ENCODE measurements around the gene GNG4. TPM values are rescaled to one million over a fixed set of nuclear protein-coding genes. Genes with fewer than 3 reads are reported as not detected.

GNG4 gene
- total RNA-seq, 1 donor from 2014 or later = not detected

DNA sequence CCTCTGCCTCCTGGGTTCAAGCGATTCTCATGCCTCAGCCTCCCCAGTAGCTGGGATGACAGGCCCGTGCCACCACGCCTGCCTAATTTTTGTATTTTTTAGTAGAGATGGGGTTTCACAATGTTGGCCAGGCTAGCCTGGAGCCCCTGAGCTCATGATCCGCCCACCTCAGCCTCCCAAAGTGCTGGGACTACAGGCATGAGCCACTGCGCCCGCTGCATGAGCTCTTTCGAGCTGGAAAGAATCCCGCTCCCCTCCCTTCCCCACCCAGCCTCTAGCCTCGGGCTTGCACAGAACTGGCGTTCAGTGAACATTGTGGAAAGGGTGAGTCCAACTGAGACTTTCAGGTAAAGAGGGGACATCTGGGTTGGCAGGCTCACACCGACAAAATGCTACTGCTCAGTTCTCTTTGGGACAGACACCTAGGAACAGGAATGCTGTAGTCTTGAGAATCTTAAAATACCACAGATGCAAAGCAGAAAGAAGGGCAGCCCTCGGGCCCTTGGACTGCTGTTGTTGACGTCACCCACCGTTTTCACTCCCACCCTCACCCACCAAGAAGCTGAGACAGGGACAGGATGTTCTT, 9.7 kb upstream of the GNG4 start:
- ATAC-seq (no peak), DNase-seq (no peak)
- TF ChIP-seq, protein P1, sequence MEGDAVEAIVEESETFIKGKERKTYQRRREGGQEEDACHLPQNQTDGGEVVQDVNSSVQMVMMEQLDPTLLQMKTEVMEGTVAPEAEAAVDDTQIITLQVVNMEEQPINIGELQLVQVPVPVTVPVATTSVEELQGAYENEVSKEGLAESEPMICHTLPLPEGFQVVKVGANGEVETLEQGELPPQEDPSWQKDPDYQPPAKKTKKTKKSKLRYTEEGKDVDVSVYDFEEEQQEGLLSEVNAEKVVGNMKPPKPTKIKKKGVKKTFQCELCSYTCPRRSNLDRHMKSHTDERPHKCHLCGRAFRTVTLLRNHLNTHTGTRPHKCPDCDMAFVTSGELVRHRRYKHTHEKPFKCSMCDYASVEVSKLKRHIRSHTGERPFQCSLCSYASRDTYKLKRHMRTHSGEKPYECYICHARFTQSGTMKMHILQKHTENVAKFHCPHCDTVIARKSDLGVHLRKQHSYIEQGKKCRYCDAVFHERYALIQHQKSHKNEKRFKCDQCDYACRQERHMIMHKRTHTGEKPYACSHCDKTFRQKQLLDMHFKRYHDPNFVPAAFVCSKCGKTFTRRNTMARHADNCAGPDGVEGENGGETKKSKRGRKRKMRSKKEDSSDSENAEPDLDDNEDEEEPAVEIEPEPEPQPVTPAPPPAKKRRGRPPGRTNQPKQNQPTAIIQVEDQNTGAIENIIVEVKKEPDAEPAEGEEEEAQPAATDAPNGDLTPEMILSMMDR (IDR thresholded peaks at IDR 0.05) = no peak
- no peaks in the 10 kb centered on the region for H3K9me3 ChIP-seq
- no peak overlapping the region for H3K4me3 ChIP-seq
- H3K27me3 ChIP-seq (ENCODE audit: low read depth) = no peaks in the 10 kb centered on the region
- no peaks in the 10 kb centered on the region for H3K4me1 ChIP-seq
- intact Hi-C loops (cut with DNase I) = no loop called here
- peaks cover 39% of the 10 kb centered on the region for H3K36me3 ChIP-seq
- no peak overlapping the region for H3K27ac ChIP-seq

DNA sequence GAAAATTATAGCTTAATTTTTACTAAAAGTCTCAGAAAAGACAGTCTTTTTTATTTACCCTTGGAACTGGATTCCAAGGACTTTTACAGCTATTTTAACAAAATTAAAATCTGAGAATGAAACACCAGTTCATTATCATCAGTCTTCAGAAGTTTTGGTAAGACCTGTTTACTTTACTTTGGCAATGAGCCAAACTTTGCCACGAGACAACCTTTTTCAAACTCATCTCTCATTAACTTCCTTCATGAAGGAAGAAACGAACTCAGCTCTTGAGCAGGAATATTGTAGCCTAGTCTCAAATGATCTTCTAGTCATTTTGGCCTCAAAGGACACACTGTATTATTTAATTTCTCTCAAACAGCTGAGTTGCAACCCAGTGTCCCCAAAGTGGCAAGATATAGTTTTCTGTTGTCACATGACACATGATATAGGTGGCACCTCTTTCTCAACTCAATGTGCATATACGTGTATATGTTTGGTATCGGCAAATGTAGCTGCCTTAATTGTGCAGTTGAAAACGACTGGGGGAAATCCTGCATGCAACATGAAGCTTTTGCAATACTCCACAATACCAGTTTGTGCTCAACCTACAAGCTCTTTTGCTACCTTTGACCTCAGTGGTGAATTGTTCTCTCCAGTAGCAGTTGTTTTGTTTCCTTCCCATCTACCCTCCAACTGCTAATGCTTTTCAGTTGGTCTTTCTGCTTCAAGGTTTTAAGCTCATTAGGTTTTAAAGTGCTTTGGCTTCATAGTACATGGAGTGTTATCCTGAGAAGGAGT, 8.4 kb upstream of the GNG4 start:
- Histone ChIP-seq H3K36me3 (peaks cover 25% of the 10 kb centered on the region), H3K27me3 (ENCODE audit: low read depth) (peaks cover 11% of the 10 kb centered on the region), H3K27ac (no peak overlapping the region), H3K9me3 (no peaks in the 10 kb centered on the region), H3K4me3 (no peak overlapping the region), H3K4me1 (no peaks in the 10 kb centered on the region)
- no peak for ATAC-seq
- TF ChIP-seq, protein P1 (IDR thresholded peaks at IDR 0.05) = no peak
- intact Hi-C loops (cut with DNase I) = no loop called here
- no peak for DNase-seq

DNA sequence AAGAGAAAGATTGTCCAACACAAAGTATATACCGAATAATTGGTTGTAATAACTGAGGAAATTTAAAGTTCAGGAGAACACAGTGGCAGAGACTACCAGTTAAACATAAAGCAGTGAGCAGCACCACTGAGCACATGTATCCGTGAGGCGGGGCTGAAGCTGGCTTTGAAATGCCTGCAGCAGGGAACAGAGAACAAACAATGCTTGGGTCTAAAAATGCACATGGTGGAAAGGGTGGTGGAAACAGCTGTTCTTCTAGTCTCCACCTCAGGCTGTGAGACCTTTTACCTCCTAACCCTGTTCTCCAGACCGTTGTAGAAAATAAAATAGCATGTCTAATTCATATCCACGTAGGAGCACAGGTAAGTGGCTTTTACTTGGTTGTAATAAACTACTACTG, 7.7 kb upstream of the GNG4 start:
- H3K36me3 ChIP-seq = peaks cover 19% of the 10 kb centered on the region
- intact Hi-C loops (cut with DNase I) = no loop called here
- no peak overlapping the region for H3K4me3 ChIP-seq
- no peak for DNase-seq
- no peak overlapping the region for H3K27ac ChIP-seq
- no peak for ATAC-seq
- TF ChIP-seq, protein P1 (IDR thresholded peaks at IDR 0.05) = no peak
- H3K9me3 ChIP-seq = no peaks in the 10 kb centered on the region
- H3K4me1 ChIP-seq = no peaks in the 10 kb centered on the region
- peaks cover 18% of the 10 kb centered on the region for H3K27me3 ChIP-seq (ENCODE audit: low read depth)

DNA sequence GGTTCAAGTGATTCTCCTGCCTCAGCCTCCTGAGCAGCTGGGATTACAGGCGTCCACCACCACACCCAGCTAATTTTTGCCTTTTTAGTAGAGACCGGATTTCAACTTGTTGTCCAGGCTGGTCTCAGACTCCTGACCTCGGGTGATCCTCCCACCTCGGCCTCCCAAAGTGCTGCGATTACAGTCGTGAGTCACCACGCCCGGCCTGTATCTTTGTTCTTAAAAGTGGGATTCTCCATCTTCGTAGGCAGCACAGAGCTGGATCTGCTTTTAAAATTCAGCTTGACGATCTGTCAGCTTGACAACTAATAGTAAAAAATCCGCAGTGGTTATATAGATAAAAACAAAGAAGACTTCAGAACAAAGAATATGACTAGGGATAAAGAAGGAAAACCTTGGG, 2.8 kb upstream of the GNG4 start:
- TF ChIP-seq, protein P1 (IDR thresholded peaks at IDR 0.05) = no peak
- H3K9me3 ChIP-seq = no peaks in the 10 kb centered on the region
- H3K4me3 ChIP-seq = no peak overlapping the region
- no peak overlapping the region for H3K27ac ChIP-seq
- ATAC-seq = no peak
- no peaks in the 10 kb centered on the region for H3K36me3 ChIP-seq
- DNase-seq = no peak
- peaks cover 26% of the 10 kb centered on the region for H3K4me1 ChIP-seq
- intact Hi-C loops (cut with DNase I) = no loop called here
- peaks cover 62% of the 10 kb centered on the region for H3K27me3 ChIP-seq (ENCODE audit: low read depth)

DNA sequence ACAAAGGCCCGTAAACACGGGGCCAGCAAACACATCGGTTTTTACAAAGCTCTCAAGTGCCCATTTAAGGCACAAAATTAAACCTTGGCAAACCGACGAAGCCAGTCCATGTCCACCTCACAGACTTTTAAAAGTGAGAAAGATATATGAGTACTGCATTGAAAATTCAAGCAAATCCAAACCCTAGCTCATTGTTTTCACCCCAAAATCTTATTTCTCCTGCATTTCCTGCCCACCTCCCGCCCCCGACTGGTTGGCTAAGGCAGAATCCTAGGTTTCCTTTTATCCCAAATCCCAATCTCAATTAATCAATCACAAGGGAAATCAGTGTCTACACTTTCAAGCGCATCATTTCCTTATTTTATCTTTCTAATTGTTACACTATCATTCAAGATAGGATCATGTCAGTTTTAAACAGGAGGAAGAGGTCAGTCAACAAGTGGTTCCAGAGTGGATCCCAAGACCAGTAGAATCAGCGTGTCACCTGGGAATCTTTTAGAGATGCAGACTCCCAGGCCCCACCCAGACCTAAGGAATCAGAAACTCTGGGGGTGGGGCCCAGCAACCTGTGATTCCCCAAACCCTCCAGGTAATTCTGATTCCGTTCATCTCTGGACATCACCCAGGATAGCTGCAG, 1.7 kb upstream of the GNG4 start:
- no peak for ATAC-seq
- peaks cover 73% of the 10 kb centered on the region for H3K27me3 ChIP-seq (ENCODE audit: low read depth)
- intact Hi-C loops (cut with DNase I) = no loop called here

More for the DNA sequence above, 1.7 kb upstream of the GNG4 start:
- DNase-seq = no peak
- TF ChIP-seq, protein P1 (IDR thresholded peaks at IDR 0.05) = no peak
- Histone ChIP-seq H3K27ac (no peak overlapping the region), H3K4me1 (peaks cover 26% of the 10 kb centered on the region), H3K36me3 (no peaks in the 10 kb centered on the region), H3K4me3 (no peak overlapping the region), H3K9me3 (no peaks in the 10 kb centered on the region)
